SKM-1 treated with dmso at 0.1 percent for 144 hours (cell line): ENCODE data around the gene BTBD6.
"Not testable (repeated sequence)": the region's sequence is repeated elsewhere in the genome, so short reads cannot be mapped to it uniquely, and the experiment has no call there.

Experiments used
- DNase-seq: peaks from one replicate; lab custom pipeline; 2025; ENCODE audit not compliant: unreplicated experiment; lab: John Stamatoyannopoulos, UW

The BTBD6 gene

GRCh38 chr14:105268736-105269354 lies 20.5 kb downstream of the BTBD6 start:
- no peak for DNase-seq

DNA sequence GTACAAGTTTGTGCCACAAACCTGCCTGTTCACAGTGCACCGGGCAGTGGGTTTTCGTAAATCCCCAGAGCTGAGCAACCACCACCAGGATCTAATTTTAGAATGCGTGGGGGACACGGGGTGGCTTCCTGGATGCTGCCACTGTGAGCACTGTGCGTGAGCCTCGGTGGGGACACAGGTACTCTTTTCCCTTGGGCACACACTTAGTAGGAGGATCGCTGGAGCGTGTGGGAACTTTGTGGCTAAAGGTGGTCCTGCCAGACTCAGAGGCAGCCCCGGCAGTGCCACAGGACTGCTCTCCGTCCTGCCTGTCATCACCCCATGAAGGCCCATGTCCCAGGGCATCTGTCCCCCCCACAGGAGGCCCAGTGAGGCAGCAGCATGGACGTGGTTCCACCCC lies 21.1 kb downstream of the BTBD6 start:
- no peak for DNase-seq

GRCh38 chr14:105271224-105271890 lies 23.0 kb downstream of the BTBD6 start:
- DNase-seq: no peak

GRCh38 chr14:105272623-105273022 lies 24.3 kb downstream of the BTBD6 start:
- no peak for DNase-seq

GRCh38 chr14:105273062-105273461 lies 24.7 kb downstream of the BTBD6 start:
- DNase-seq: no peak

DNA sequence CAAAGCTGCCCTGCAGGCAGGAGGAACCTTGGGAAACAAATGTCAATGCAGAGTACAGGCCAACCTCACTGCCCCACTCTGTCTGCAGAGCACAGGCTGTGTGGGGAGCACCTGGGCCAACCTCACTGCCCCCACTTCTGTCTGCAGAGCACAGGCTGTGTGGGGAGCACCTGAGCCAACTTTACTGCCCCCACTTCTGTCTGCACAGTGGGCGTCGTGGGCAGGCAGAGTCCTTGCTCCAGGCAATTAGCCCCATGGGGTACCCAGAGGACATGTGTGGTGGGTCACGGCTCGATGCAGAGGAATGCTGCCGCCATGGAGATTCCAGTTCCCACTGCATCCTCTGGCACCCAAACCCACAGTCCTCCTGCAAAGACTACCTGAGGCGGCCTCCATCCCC lies 26.3 kb downstream of the BTBD6 start:
- no peak for DNase-seq

DNA sequence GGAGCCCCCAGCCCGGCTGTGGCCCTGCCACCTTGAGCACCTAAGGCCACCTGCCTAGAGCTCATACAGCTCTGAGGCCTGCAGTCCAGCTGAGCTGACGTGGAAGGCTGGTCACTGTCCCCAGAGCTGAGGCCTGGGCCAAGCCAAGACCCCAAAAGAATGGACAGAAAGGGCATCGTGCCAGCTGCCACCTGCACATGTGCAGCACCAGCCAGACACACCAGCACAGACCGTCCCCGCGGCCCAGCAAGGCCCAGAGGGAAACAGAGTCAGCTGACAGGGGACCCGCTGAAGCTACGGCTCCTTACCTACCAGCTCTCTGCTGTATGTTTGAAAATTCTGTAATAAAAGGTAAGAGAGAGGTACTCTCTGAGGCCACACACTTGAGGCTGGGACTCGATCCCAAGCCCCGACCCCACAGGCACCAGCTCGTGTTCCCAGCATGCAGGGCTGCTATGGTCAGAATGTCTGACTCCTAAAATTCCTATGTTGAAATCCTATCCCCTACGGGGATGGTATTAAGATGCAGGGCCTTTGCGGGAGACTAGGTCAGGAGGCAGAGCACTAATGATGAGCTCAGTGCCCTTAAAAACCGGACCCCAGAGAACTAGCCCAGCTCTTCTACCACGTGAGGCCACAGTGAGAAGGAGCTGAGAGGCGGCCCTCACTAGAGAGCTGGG lies 27.1 kb downstream of the BTBD6 start:
- DNase-seq: no peak

GRCh38 chr14:105277448-105277847 lies 29.1 kb downstream of the BTBD6 start:
- not testable (repeated sequence) for DNase-seq

GRCh38 chr14:105279642-105280361 lies 31.5 kb downstream of the BTBD6 start:
- DNase-seq: no peak

GRCh38 chr14:105280525-105280924 lies 32.2 kb downstream of the BTBD6 start:
- DNase-seq: no peak

GRCh38 chr14:105281371-105282097 lies 33.2 kb downstream of the BTBD6 start:
- no peak for DNase-seq

DNA sequence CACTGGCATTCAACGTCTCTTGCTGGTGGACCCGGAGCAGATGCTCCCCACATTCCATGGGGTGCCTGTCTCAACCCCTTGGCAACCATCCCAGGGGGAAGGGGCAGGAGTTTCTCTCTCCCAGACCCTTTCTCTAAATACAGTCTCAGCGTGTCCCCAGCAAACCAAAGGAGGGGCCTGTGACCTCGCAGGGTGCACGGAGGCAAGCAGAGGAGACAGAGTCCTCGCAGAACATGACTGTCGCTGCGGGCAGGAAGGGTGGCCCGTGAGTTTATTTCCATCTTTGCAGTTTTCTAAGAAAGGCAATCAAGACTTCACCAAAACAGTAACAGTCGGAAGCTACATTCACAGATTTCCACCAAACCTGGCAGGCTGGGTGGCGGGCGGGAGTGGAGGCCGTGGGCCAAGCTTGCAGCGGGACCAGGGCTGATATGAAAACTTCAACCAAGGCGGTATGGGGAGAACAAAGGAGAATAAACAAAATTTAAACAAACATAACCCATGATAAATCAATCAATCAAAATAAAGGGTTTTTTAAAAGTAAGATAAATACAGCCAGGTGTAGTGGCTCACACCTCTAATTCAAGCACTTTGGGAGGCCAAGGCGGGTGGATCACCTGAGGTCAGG lies 33.9 kb downstream of the BTBD6 start:
- no peak for DNase-seq

DNA sequence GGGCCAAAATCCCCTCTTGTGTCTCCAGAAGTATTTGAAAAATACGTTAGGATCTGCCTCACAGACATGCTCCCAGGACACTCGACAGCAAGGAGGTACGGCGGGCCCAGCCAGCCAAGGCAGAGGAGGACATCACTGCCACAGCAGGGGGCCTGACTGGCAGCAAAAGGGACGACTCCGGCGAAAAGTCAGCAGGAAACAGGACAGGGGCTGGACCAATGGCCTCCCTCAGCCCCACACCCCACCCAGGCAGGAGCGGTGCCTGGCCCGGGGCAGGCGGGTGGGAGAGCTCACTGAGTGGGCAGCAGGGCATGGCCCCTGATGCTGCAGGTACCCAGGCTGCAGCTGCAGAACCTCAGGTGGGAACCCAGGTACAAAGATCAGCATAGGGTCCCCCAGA lies 34.7 kb downstream of the BTBD6 start:
- DNase-seq: no peak

- DNase-seq: no peak
These were observed 35.6 kb downstream of the BTBD6 start for GRCh38 chr14:105283899-105284298.

DNA sequence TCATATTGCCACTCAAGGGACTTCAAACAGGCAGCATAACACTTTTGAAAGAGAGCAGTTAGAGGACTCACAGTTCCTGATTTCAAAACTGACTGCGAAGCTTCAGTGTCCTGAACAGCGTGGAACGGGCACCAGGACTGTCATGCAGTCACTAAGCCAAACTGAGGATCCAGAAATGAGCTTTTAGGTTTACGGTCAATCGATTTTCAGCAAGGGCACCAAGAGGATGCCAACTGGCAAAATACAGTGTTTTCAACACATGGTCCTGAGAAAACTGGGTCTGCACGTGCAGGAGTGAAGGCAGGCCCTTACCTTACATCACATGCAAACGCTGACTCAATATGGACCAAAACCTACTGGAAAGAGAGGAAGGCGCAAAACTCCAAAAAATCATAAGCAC lies 36.8 kb downstream of the BTBD6 start:
- DNase-seq: no peak

DNA sequence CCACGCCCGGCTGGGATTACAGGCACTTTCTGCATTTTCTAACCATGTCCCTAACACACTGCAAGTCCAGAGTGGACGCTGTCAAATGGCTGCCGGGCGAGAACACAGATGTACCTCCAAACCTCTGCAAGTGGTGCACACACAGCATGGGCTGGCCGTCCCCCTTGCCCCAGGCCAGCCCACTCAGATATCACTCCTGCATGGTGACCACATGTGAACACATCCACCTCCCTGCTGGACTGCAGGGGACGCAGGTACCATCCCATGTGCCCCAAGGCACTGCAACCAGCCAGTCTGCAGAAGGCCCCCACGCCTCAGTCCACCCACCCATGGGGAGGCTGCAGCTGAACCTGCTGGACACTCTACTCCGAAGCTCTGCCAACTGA lies 38.4 kb downstream of the BTBD6 start:
- DNase-seq: no peak

- DNase-seq: no peak
These were observed 39.1 kb downstream of the BTBD6 start for GRCh38 chr14:105287249-105288102.

DNA sequence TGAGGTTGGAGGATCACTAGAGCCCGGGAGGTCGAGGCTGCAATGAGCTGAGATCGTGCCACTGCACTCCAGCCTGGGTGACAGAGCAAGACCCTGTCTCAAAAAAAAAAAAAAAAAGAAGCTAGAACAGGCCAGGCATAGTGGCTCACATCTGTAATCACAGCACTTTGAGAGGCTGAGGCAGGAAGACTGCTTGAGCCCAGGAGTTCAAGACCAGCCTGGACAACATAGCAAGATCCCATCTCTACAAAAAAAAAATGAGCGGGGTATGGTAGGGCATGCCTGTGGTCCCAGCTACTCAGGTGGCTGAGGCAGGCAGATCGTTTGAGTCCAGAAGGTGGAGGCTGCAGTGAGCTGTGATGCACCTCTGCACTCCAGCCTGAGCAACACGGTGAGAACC lies 40.6 kb downstream of the BTBD6 start:
- not testable (repeated sequence) for DNase-seq

DNA sequence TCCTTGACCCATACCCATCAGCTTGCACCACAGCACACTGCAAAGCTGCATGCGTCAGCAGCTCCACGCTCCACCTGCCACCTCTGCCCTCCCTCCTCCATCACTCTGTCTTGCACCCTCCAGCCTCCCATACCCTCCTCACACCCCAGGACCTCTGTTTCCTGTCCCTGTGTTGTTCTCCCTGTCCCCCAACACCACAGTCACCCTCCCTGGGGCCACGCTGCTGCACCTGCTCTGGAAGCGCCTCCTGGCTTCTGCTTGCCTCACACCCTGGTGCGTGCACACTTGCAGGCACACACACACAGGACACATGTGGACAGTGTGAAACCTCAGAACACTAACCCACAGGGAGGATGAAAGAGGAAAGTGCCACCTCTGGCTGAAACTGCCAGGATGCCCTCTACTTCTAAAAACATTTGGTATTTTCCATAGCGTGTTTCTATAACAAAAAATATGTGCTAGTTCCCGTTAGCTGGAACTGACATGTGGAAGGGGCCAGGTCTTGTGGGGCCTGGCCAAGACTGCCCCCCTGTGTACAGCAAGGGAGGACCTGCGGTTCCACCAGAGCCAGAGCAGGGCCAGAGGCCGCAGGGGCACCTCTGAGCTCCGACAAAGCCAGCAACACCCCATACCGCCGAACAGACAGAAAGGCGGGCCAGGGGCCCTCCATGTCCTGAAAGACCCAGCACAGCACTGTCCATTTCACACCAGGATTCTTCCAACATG lies 42.5 kb downstream of the BTBD6 start:
- no peak for DNase-seq
